Lower lobe of right lung (tissue), 2 donors: ENCODE results near the gene GAREM1. TPM values are rescaled to one million over a fixed set of nuclear protein-coding genes. Genes with fewer than 3 reads are reported as not detected.

ENCODE experiments used
- ATAC-seq, 2 donors: fragments of 200-7000 bp; cut with Tn5 transposase; one replicate each; pipeline ENCODE4 v1.9.1; 2020 to 2022; ENCODE audit warnings: mild to moderate bottlenecking in 2 of 2, moderate library complexity in 2 of 2
- DNase-seq: peaks from one replicate; pipeline ENCODE4 v3.0.0-alpha.2; 2020
- H3K27ac ChIP-seq: fragments of 200-600 bp; one replicate; pipeline ENCODE4 v1.8.0; 2022
- H3K27me3 ChIP-seq: fragments of 200-600 bp; one replicate; pipeline ENCODE4 v1.8.0; 2022; ENCODE audit warnings: low read depth
- H3K36me3 ChIP-seq: fragments of 200-600 bp; one replicate; pipeline ENCODE4 v1.8.0; 2022; ENCODE audit warnings: mild to moderate bottlenecking
- H3K4me1 ChIP-seq: fragments of 200-600 bp; one replicate; pipeline ENCODE4 v1.8.0; 2022
- H3K4me3 ChIP-seq: fragments of 200-600 bp; one replicate; pipeline ENCODE4 v1.8.0; 2022; ENCODE audit warnings: mild to moderate bottlenecking
- H3K9me3 ChIP-seq: fragments of 200-600 bp; one replicate; pipeline ENCODE4 v1.8.0; 2022
- CTCF ChIP-seq: fragments of 200-600 bp; IDR thresholded peaks from one replicate; pipeline ENCODE4 v1.8.0; 2022; ENCODE audit warnings: antibody characterized with exemption, mild to moderate bottlenecking
- intact Hi-C: fragments of 100-400 bp; cut with DNase I; formaldehyde crosslinking; loops from one replicate; pipeline ENCODE4 v1.11.0; 2022
- total RNA-seq: library from RNA; stranded (reverse); fragmentation: NEBNext Ultra II Directional; extraction: Animal tissue kit (Norgen Biotek cat#: 25700); gene quantifications from one replicate; pipeline ENCODE4 v1.2.1, GENCODE V29; 2021
- donor health status: DM: no; HTN: yes; CAD: no; lungs with severe emphysema.

Gene GAREM1
- total RNA-seq, 1 donor from 2014 or later, result 10.3 TPM

DNA sequence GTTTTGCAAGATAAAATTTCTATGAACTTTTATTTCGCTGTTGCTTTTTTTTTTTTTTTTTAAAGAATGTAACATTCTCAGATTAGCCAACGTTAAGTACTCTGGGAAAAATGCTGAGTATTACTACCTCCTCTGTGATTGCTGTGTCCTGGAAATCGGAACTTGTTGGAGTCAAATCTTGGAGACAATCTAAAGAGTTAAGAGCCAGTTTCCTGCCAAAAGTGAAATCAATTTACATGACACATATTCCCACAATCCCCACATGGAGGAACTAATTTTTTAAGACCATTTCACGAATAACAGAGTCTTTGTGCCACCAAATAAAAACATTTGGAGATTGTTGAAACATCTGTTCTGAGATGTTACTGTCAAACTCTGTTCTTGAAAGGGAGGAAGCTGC lies 153.0 kb downstream of the GAREM1 start:
- TF ChIP-seq CTCF, result no peak
- no peaks in the 10 kb centered on the region for H3K36me3 ChIP-seq
- peaks cover 12% of the 10 kb centered on the region for H3K4me1 ChIP-seq
- DNase-seq (no peak), ATAC-seq (peak in 1 of 2 donors; percentile 76)
- no peak overlapping the region for H3K4me3 ChIP-seq
- H3K27me3 ChIP-seq, result no peaks in the 10 kb centered on the region
- no peaks in the 10 kb centered on the region for H3K9me3 ChIP-seq
- peak overlapping the region; percentile 37 for H3K27ac ChIP-seq
- intact Hi-C loops, result no loop called here

GRCh38 chr18:32315881-32316280 lies 154.8 kb downstream of the GAREM1 start:
- Histone ChIP-seq H3K9me3 (no peaks in the 10 kb centered on the region), H3K4me3 (no peak overlapping the region), H3K4me1 (peaks cover 12% of the 10 kb centered on the region), H3K36me3 (no peaks in the 10 kb centered on the region), H3K27ac (no peak overlapping the region), H3K27me3 (no peaks in the 10 kb centered on the region)
- TF ChIP-seq CTCF, result no peak
- DNase-seq (no peak), ATAC-seq (no peak)
- intact Hi-C loops, result no loop called here

DNA sequence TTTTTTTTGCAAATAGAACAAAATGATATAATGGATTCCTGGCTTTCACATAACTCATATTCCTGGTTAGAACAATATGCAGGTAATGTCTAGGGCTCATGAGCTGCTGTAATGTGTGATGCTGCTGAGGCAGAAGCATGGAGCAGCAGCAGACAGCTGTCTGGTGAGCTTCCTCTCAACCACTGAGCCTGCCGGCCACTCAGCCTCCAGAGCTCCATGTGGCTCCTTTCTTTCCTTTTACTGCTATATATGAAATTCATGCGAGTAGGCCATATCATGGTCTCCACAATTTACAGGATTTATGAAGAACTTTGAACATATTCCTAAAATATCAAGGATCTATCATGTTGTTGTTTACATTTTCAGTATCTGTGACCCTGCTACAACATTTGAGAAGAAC lies 159.9 kb downstream of the GAREM1 start:
- intact Hi-C loops, result no loop called here
- ATAC-seq (no peak), DNase-seq (no peak)
- no peak overlapping the region for H3K27ac ChIP-seq
- H3K27me3 ChIP-seq, result no peaks in the 10 kb centered on the region
- H3K36me3 ChIP-seq, result no peaks in the 10 kb centered on the region
- TF ChIP-seq CTCF, result no peak
- H3K9me3 ChIP-seq, result no peaks in the 10 kb centered on the region
- peaks cover 5% of the 10 kb centered on the region for H3K4me1 ChIP-seq
- H3K4me3 ChIP-seq, result no peak overlapping the region

GRCh38 chr18:32310101-32310500 lies 160.6 kb downstream of the GAREM1 start:
- no peaks in the 10 kb centered on the region for H3K9me3 ChIP-seq
- H3K4me3 ChIP-seq, result no peak overlapping the region
- H3K27me3 ChIP-seq, result no peaks in the 10 kb centered on the region
- H3K4me1 ChIP-seq, result peaks cover 5% of the 10 kb centered on the region
- H3K36me3 ChIP-seq, result no peaks in the 10 kb centered on the region
- no peak for TF ChIP-seq CTCF
- DNase-seq, result no peak
- intact Hi-C loops, result no loop called here
- H3K27ac ChIP-seq, result no peak overlapping the region
- ATAC-seq, result peak; percentile 29 to 34

DNA sequence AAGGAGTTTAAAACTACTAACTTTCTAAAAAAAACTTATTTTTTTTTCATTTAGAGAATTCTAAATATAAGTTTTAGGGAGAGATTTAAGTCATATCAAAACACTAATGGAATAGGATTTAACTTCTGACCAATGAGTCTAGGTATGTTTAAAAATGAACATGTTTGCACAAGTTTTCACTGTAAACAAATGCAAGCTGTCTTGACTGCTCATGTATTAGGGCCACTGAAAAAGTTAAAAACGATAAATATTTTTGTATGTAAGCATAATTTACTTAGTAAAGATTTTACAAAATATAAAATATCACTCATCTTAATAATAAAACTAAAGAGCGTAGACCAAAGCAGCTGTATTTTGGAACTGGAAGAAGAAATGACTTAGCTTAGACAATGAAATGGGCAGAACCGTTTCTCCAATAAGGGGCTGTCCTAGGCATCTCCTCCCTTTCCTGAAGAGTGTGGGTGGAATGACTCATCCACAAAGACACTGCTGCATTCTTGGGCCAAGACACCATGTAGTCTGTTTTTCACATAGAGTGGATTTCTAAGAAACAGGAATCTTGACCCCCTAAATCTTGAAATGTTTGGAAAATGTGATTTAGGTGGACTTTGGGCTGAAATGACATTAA lies 162.1 kb downstream of the GAREM1 start:
- TF ChIP-seq CTCF, result no peak
- Histone ChIP-seq H3K4me1 (peaks cover 5% of the 10 kb centered on the region), H3K27me3 (no peaks in the 10 kb centered on the region), H3K9me3 (no peaks in the 10 kb centered on the region), H3K36me3 (no peaks in the 10 kb centered on the region), H3K27ac (no peak overlapping the region), H3K4me3 (no peak overlapping the region)
- peak; percentile 48 to 56 for ATAC-seq
- no peak for DNase-seq
- intact Hi-C loops, result no loop called here
